ENCODE data around the gene SERTM1.

SERTM1 gene

DNA sequence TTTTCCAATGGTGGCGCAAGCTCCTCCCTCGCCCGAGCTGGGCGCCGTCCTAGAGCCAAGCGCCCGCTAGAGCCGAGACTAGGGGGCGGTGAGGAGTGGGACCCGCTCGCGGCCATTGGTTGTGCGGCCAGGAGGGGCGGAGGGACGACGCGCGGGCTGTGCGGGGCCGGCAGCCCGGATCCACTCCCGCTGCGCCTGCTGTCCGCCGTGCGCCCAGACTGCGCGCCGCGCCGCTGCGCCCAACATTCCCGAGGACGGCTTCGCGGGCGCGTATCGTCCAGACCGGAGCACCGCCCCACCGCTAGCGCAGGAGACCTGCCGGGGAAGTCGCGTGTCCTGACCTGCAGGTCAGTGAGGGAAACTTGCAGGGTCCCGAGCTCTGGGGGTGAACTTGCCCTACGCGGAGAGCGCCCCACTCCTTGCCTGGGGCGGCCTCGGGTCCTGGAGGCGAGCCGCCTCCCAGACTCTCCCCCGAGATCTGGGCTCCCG lies at the start of gene SERTM1:
Gene SERTM1 (plus strand): TSS at position 183 of the 489 bp plus-strand sequence. CDS start 21,059 bp downstream, outside the sequence.
- DNase-seq, result no peak

DNA sequence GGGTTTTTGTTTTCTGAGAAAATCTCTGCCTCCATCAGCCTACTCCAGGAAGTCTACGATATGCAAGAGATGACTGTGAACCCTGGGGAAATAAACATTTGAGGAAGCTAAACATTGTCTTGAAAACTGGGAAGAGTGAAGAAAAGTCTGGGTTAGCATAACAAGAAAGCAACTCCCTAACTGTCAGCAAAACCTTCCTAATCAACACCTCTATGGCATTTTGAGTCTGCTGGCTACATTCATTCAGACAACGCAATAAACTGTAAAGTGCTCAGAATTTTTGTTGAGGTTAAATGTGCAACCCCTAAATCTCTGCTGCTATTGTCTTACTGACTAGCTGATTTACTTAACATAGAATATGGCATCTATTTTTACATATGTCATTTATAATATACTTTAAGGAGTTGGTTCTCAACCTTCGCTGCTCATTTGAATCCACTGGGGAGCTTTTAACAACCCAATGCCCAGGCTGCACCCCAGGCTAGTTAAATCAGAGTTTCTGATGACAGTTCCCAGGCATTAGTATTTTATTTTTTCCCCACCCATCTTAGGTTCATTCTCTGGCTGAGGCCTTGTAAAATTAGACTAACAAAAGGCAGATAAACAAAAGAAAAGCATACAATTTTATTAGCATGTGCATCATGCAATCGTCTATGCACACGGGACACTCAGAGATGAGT lies 45.3 kb upstream of the SERTM1 start:
- no peak for DNase-seq

DNA sequence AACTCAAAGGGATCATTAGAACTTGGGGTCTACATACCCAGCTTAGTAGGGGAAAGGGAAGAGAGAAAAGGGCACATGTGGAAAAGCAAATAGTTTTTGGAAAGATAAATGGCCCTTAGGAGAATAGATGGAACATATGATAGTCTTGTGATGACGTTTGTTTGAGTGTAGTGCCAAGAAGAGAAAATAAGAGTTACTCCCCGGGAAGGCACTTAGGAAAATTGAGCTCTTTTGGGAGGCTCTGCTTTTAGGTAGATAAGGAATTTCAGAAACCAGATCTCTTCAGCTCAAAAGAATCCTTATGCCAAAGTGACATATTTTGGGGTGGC lies 44.8 kb upstream of the SERTM1 start:
- no peak for DNase-seq

DNA sequence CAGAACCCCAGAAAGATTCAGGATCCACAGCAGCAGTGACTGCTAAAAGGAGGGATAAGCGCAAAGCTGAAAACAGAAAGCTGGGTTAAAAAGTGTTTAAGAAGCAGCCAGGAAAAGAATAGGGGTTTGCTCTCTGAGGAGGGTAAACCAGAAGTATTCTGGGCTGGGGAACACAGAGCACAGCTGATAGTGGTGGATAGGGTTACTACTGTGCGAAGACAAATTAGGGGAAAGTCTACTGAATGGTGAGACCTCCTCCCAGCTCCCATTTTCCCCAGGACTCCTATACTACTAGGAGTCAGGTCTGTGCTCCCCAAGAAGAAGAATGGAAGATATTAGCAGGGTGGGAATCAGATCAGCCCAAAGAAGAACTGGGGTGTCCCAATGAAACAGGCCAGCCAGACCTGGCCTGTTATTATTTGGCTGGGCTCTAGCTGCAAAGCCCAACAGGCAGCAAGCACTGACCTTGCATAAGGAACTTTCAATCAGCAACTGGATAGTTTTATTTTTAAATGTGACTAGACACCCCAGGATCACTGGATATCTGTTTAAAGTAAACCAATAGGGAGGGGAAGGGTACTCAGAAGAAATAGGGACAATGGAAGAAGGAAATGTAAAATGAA lies 43.5 kb upstream of the SERTM1 start:
- DNase-seq, result no peak

DNA sequence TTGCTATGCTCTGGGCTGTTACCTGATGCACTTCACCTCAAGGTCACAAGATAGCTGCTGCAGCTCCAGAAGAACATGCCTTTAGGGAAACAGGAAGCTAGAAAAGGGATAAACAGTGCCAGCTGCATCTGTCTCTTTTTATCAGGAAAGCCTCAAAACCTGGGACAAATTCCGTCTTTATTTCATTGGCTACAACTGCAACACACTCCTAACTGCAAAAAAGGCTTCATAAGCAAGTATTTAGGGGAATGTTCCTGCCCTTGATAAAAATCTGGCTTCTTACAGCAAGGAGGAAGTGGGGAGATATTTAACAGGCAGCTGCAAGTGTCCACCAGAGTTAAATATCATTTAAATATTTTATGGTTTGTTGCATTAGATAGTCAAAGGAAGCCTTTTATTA lies 34.2 kb upstream of the SERTM1 start:
- no peak for DNase-seq

DNA sequence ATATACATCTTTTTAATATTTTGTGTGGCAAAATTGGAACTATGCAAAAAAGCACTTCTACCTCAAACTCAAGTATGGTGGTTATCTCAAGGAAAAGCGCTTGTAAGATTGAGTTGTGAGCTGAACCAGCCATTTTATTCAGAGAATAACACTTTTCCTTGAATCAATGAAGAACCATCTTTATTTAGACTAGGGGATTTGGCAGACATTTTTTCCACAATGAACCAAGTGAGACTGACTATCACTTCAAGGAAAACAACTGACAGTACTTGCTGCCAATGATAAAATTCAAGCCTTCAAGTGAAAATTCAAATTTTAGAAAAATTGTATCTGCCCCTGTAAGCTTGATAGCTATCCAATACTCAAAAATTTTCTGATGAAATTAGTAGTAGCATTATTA lies 23.2 kb upstream of the SERTM1 start:
- no peak for DNase-seq

DNA sequence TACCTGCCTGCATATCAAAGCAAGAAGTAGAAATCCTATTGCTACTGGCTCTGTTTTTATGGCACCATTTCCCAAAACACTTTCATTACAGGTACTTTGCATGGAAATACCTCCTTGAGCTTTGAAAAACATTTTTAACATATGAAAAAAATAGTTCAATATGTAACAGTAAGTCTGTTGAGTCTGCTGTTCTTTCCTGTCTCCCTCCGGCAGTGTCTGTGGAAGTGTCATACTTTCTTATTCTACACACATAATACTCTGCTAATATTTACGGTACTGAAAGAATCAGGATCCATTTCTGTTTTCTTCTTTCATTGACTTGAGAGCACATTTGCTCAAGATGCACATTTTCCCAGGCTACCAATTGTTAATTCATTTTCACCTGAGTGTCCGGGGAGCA lies 8.2 kb upstream of the SERTM1 start:
- DNase-seq, result no peak

DNA sequence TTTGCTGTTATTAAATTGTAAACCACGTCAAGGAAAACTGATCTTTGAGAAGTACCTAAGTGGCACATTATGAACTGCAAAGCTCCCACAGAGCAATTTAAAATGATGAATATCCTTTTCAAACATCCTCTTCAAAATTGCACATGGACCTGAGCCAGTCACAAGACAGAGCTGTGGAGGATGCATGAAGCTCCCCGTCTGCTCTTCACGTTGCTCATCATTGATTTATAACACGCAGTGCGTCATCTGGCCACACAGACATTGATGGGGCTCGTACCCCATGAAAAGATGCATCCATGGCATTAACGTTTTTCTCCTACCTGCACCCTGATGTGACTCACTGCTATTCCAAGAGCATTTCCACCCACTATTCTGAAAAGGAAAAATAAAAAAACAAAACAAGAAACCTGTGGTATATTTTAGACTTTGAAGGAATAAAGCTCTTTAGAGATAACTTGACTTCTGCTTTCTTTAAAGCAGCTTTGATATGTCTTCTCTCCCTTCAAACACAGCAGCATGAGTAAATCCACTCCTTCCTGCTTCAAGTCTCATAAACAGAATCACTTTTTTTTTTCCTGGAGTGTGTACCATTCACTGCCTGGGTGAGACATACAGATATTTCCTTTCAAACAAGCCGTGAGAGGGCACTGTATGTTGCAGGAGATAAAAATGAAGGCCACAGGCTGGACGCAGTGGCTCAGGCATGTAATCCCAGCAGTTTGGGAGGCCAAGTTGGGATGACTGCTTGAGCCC lies 7.2 kb upstream of the SERTM1 start:
- DNase-seq, result no peak

DNA sequence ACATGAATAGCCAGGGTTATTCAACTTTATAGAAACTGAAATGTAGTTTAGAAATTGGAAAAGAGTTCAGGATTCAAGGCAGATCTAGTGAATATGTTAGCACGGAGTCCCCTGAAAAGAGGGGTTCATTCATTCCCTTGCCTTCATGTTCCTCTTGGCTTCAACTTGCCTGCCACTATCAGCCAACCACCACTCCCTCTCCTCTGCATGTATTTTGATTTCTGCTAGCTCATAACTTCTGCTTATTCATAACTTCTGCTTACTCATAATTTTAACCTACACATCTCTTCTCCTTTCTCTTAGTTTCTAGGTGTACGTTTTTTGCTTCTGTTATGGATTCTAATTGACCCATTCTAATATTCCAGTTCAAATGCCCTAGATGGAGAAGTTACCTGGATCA lies 5.5 kb upstream of the SERTM1 start:
- DNase-seq, result peak; percentile 18

DNA sequence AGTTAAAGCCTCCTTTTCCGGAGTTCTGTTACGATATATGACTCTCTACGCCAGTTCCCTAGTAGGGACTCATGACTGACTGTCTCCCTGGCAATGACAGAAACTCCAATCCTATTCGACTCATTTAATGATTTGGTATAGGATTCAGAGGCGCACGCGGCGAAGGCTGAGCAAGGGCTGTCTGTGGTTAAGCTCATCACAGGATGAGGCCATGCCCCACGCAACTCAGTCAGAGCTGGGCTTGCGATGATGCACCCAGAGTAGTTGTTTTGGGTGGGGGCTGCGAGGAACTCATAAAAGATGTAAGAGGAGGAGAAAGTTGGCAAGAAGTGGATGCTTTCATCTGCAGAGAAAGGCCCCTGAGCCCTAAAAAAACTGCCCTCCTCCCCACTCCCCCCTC lies 468 bp upstream of the SERTM1 start:
- no peak for DNase-seq

DNA sequence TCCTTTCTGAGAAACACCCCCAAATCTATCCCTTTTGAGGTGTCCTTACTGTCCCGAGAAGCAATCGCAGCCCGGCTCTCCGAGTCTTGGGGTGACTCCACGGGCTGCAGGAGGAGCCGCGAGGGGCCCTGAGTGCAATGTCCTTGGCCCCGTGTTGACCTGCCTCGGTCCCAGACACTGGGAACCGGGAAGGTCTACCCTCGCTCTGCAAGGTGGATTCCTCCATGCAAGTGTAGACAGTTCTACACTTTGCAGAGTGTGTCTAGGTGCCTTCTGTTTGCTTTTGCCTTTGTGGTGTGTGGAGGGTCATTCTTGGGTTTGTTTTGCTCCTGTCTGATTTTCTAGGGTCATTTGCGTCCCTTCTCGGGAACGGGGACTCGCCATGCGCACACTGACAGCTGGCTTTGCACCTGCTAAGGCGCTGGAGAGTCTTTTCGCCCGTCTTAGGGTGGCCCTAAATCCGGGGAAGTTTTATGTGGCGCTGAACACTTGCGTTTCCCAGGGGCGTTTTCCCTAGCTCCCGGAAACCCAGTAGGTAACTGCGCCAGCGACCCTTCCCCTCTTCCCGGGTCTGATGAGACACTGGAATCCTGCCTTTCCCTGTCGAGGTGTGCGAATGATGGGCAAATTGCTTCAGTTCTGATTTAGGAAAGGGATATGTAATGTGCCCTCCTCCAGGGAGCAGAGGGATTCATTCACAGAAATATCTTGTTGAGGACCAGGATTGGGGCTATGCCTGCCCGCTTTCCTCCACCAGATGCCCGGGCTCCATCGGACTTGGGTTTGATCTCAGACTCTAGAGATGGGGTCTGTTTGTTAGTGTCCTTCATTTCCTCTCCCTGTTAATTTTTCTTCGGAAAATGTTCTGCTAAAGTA lies 755 bp downstream of the SERTM1 start:
- DNase-seq, result no peak

DNA sequence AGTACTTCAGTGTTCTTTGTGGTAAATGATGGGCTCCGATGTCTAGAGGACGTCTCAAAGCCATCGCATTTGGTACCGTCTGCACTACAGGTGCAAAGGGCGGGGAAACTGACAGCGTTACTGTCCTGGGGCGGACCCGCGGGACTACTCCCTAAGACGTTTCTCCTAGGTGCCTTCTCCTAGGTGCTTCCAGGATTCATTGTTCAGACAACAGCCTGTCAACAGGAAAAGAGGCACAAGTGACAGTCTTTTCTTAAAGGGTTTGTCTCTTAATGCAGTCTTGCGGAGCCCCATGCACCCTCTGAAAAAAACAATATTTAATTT lies 1.4 kb downstream of the SERTM1 start:
- no peak for DNase-seq

DNA sequence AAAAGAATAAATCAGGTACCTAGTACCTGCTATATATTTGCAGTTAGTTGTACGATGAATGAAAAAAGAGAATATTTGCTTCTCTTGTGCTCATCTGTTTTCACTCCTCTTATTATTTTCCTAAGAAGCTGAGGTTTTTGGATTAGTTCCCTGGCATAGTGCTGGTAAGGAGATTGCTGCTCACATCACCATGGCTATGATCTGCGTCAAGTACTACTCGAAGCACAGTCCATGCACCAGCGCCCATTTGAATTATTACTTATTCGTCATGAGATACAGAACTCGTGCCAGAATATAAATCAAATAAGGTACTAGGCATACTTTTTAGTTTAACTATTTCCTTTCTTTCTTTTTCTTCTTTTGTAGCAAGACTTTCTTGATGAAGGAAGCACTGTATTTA lies 7.1 kb downstream of the SERTM1 start:
- DNase-seq, result no peak

DNA sequence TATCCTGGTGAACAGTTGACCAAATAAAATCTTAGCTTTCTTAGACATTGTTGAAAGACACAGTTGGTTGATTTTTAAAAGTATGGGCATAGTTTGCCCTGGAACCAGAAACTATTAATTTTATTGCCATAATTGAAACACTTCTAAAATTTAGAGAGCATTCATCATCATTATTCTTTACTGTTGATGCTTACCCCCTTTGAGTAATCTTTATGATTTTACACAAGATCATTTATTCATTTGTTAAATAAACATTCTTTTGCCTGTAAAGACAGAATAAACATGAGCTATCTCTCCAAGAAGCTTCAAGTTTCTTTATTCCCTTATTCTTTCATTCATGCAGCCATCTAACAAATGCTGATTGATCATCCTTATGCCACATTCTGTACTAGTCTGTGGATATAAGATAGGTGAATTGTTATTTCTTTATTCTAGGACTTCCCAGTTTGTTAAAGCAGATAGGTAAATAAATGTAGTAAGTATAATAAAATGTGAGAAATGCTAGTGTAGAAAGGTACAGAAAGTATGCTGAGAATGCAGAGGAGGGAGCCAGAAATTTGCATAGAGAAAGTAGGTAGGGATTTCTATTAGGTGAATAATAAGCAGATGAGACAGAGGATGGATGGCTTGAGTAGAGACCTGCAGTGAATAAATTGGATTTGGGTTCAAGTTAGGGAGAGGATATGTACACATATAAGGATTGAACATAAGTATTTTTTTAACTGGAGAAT lies 8.2 kb downstream of the SERTM1 start:
- no peak for DNase-seq

DNA sequence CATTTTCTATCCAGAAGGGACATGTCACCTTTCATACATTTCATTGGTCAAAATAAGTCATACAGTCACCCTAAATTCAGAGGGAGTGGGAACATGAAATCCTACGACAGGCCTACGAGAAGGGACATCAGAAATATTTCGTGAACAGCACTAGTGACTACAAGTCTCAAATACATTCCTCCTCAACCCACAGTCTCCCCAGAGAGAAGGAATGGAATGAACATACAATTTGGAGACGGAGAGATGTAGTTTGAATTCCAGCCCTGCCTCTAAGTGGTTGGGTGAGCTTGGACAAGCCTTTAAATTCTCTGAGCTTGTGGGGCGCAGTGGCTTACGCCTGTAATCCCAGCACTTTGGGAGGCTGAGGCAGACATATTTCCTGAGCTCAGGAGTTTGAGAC lies 9.9 kb downstream of the SERTM1 start:
- DNase-seq, result no peak

DNA sequence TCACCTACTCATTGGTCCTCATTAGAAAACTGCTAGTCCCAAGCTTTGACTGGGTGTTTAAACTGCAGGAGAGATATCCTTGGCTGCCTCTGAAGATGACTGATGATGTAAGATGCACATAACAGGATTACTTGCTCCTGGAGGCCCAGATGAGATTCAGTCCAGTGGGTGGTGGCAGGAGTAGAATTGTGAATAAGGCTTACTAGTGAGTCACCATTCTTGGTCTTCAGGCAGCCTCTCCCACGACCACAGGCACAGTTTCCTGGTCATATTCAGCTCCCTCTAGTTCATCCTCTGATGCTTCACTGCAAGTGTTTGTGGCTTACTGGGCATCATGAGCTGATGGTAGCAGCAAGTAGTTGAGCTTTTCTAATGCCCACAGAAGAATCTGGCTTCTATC lies 12.1 kb downstream of the SERTM1 start:
- no peak for DNase-seq

DNA sequence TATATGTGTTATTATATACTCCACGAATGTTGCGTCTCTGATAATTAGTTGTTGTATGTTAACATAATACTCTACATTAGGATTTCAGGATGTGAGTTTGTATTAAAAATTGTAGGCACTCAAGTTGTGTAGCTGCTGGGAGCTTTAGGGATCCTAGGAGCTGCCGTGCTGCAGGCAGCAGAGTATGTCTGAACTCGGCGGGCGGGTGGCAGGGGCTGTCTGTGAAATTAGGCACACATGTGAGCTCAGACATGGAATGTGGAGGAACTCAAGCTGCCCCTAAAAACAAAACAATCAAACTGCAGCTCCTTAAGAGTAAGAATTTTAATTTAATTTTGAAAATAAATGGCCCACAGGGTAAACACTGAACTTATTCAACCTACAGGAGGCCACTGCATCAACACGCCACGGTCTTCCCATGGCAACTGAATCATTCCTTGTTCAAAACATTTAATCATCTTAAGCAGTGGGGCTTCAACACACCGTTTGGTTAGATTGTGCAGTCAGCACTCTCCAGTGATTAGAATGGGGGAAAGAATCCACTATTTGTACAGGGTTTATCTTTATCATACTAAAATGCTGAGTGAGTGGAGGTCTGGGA lies 22.7 kb downstream of the SERTM1 start:
- no peak for DNase-seq

DNA sequence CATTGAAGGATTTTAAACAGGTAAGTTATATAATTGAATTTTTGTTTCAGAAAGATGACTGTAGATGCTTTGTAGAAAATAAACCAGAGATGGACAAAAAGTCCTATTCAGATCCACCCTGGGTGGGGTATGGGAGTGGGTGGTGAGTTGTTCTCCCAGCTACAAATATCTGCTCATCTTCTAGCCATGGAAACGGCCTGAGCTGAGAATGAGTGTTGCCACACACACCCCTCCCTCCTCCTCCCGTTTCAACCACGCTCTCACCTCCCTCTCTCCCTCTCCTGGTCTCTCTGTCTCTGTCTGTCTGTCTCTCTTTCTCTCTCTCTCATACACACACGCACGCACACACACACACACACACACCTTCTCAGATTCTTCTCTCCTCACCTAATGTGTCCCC lies 26.4 kb downstream of the SERTM1 start:
- no peak for DNase-seq

DNA sequence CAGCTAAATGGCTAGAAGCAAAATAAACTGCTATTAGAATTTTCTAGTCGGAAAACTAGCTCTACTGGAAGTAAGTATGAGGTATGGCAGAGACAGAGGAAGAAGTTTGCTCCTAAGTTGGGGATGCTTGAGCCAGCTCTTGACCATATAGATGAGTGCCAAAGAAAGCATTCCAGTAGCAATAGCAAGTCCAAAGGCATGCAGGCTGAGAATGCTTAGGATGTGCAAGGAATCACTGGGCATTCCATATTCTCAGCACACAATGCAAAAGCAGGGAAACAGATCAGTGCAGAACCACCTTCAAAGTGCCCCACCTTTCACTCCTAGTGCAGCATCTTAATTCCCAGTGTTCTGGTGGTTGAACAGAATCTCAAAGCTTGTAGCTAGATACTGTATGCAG lies 32.9 kb downstream of the SERTM1 start:
- no peak for DNase-seq

DNA sequence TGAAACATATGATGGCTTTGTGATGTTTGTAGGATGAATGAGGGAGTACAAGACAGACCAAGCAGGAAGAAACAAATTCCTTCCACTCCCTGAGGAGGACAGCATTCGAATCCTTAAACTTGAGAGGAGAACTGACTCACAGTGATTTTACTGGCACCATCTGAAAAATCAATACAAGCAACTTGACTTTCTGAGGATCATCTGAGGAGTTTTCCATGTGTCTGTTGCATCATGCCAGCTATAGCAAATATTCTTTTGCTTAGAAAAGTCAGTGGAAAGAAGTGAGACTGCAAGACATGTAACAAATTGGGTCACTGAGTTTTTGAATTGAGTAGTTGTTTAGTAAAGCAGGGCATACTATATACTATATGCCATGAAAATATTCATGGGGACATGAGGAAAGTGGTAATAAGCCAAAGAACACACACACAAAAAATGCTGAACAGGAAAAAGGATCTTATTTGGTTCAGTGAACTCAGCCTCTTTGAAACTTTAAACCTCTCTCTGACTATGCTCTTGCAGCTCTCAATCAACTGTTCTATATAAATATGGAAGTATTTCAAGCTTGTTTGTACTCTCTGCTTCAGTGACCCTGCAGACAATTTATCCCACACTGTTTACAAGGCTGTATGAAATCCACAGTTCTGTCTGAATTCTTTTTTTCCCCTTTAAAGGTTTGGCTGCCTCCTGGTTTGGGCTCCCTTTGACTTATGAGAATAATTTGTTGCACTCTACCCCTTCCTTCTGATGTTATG lies 35.5 kb downstream of the SERTM1 start:
- no peak for DNase-seq

DNA sequence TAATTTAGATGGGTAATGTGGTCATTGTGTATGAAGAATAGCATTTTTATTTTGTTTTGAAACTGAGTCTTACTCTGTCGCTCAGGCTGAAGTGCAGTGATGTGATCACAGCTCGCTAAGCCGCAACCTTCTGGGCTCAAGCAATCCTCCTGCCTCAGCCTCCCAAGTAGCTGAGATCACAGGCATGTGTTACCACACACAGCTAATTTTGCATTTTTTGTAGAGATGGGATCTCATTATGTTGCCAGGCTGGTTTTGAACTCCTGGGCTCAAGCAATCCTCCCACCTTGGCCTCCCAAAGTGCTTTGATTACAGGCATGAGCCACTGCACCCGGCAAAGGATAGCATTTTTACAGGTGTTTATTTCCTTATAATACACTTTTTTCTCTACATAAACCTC lies 36.6 kb downstream of the SERTM1 start:
- DNase-seq, result no peak

DNA sequence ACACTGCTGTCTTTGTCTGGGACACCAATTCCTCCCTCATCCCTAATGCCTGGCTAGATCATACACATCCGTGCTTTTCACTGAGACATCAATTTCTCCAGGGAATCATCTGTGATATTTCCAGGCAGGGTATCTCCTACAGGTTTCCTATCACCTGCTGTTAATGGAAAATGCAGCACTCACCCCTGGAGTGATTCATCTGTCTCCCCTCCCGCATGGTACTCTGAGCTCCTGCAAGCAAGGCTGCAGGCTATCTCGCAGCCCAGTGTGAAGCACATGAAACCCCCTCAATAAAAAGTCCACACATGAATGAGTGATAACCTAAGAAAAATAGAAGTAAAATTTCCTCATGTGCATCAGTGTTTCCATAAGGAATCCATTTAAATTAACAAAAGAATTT lies 38.5 kb downstream of the SERTM1 start:
- DNase-seq, result no peak
